ENCODE data around the gene MARCHF10.

- TF ChIP-seq CTCF (IDR thresholded peaks at IDR 0.05) (no peak), POLR2A (IDR thresholded peaks at IDR 0.05) (no peak)
Measured at GRCh38 chr17:62741290-62741689, 66.8 kb downstream of the MARCHF10 start.

All from testis (tissue), 2 donors.